GM18909 (cell line): ENCODE data around the gene SLC17A8.

ENCODE experiments used
- ATAC-seq: cut with Tn5 transposase; IDR thresholded peaks from one replicate; pipeline ENCODE4 v1.9.1; 2021; ENCODE audit warnings: mild to moderate bottlenecking; ENCODE audit not compliant: unreplicated experiment, poor library complexity

Gene SLC17A8

DNA sequence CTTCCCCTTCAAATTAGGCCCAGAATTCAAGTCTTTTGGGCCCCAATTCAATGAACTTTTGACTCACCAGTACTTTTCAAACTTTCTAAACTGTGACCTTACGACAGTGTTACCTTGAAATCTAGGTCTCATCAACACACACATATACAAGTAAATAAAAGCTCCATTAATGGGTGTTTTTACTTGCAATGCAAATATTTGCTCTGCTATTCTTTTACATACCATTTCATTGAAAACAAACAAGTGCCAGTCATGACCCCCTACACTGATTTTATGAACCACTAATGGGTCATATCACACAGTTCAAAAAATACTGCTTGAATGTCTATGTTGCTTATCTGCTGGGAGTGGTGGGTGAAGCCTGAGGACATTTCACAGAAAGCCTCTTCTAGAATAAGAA lies 107.7 kb downstream of the SLC17A8 start:
- no peak for ATAC-seq

- no peak for ATAC-seq
Observed at GRCh38 chr12:100468126-100468525, 111.3 kb downstream of the SLC17A8 start.
